ENCODE measurements around the gene BOLL. TPM values are rescaled to one million over a fixed set of nuclear protein-coding genes. Genes with fewer than 3 reads are reported as not detected.

BOLL gene
- total and polyA plus RNA-seq, 5 donors from 2014 or later: 0.06 TPM; not detected in 4

DNA sequence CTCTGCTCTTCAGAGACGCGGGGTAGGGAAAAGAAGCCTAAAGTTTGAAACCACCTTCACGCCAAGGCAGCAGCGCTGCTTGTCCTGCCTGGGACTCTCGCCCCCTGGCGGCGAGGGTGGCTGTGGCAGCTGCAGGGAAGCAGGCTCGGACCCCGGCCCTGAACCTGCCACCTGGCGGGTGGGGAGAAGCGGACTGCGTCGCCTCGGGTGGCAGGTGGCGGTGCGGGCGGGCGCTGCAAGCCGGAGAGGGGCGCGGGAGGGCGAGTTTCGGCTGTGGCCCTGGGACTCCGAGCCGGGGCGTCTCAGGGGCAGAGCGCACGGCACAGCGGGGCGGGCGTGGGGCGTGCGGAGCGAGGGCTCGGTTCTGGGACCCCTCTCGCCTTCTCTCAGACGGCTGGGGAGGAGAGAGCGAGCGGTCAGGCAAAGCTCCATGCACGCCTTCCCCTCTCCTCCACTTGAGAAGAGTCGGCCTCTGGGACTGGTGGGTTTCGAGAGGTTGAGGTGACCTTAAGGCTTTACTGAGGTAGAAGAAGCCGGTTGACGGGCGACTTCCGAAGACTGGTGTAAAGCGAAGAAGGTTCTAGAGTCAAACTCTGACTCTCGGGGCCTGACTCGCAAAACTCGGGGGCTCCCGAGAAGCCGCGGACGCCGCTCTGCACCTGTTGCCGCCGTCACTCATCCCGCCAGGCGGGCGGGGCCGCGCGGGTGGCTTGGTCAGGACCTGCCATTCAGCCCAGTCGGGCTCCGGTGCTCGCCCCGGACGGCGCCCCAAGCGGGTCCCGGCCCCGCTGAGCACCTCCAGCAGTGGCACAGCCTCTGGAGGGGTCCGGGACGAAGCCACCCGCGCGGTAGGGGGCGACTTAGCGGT is 1.1 kb upstream of the BOLL start:
- Histone ChIP-seq H3K9me3 (ENCODE audit: control insufficient read depth in 2 of 2, low read length in 2 of 2) (no peaks in the 10 kb centered on the region), H3K27me3 (ENCODE audit: control insufficient read depth, insufficient read depth, low read length) (peaks cover 5% of the 10 kb centered on the region), H3K4me3 (ENCODE audit: low read depth, low read length) (peak overlapping the region; percentile 69), H3K27ac (ENCODE audit: insufficient read depth, low read length, poor library complexity, severe bottlenecking) (no peak overlapping the region), H3K36me3 (ENCODE audit: control insufficient read depth, insufficient read depth, low read length) (no peaks in the 10 kb centered on the region), H3K4me1 (ENCODE audit: control insufficient read depth, insufficient read depth, low read length, poor library complexity, severe bottlenecking) (peaks cover 14% of the 10 kb centered on the region)
- Mint-ChIP-seq H3K4me3 (peak overlapping the region in 3 of 4 donors; percentile 77 to 90 (median 78)), H3K27ac (peak overlapping the region in 1 of 3 donors; percentile 43), H3K9me3 (no peaks in the 10 kb centered on the region), H3K4me1 (no peaks in the 10 kb centered on the region), H3K36me3 (no peaks in the 10 kb centered on the region), H3K27me3 (peaks cover 47% of the 10 kb centered on the region)
- peak; percentile 35 to 72 (median 54) for DNase-seq
- ATAC-seq (ENCODE audit: low read depth in 2 of 2): peak; percentile 60 to 62

DNA sequence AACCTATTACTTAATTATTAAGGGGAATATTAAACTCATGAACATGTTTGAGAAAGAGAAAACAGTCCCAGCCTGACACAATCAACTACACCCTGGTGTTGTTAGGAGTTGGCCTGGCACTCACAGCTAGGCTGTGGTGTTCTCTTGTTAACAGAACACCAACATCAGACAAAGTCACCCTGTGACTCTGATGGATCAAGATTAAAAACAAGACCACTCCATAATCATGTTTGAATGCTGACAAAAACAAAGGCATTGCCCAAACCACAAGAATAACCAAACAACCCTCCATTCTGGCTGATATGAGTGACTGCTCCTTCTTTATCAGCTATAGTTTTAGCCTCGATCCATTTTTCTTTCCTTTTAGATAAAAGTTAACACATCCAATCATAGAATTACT is 3.0 kb downstream of the BOLL start:
- Histone ChIP-seq H3K36me3 (ENCODE audit: control insufficient read depth, insufficient read depth, low read length) (no peaks in the 10 kb centered on the region), H3K27ac (ENCODE audit: insufficient read depth, low read length, poor library complexity, severe bottlenecking) (no peak overlapping the region), H3K4me1 (ENCODE audit: control insufficient read depth, insufficient read depth, low read length, poor library complexity, severe bottlenecking) (peaks cover 14% of the 10 kb centered on the region), H3K27me3 (ENCODE audit: control insufficient read depth, insufficient read depth, low read length) (peaks cover 2% of the 10 kb centered on the region), H3K4me3 (ENCODE audit: low read depth, low read length) (no peak overlapping the region), H3K9me3 (ENCODE audit: control insufficient read depth in 2 of 2, low read length in 2 of 2) (no peaks in the 10 kb centered on the region)
- Mint-ChIP-seq H3K36me3 (no peaks in the 10 kb centered on the region), H3K9me3 (no peaks in the 10 kb centered on the region), H3K4me3 (no peak overlapping the region), H3K27ac (no peak overlapping the region), H3K4me1 (peaks cover 0 to 5% (median 0%) of the 10 kb centered on the region in 4 donors), H3K27me3 (peaks cover 23% of the 10 kb centered on the region)
- DNase-seq: no peak
- no peak for ATAC-seq (ENCODE audit: low read depth in 2 of 2)

DNA sequence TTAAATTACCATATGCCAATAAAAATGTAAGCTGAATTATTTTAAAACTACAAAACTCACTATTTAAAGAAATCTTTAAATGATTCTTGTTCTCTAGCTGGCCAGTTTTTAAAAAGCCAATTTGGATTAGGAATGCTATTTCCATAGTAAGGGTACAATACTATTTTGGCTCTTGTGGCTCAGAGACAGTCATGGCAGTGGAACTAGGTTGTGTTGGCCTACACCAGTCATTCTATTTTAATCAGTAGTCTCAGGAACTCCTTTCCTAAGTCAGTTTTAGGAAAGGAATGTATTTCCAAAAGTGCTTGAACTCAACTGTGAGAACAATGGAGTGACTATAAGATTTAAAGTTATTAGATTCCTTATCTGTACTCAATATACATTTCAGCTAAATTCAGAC is 5.9 kb downstream of the BOLL start:
- Mint-ChIP-seq H3K27ac (no peak overlapping the region), H3K27me3 (peaks cover 21% of the 10 kb centered on the region), H3K9me3 (no peaks in the 10 kb centered on the region), H3K36me3 (no peaks in the 10 kb centered on the region), H3K4me1 (peaks cover 0 to 5% (median 0%) of the 10 kb centered on the region in 4 donors), H3K4me3 (no peak overlapping the region)
- ATAC-seq (ENCODE audit: low read depth in 2 of 2): no peak
- no peak for DNase-seq
- Histone ChIP-seq H3K4me3 (ENCODE audit: low read depth, low read length) (no peak overlapping the region), H3K27ac (ENCODE audit: insufficient read depth, low read length, poor library complexity, severe bottlenecking) (no peak overlapping the region), H3K9me3 (ENCODE audit: control insufficient read depth in 2 of 2, low read length in 2 of 2) (no peaks in the 10 kb centered on the region), H3K4me1 (ENCODE audit: control insufficient read depth, insufficient read depth, low read length, poor library complexity, severe bottlenecking) (no peaks in the 10 kb centered on the region), H3K36me3 (ENCODE audit: control insufficient read depth, insufficient read depth, low read length) (no peaks in the 10 kb centered on the region), H3K27me3 (ENCODE audit: control insufficient read depth, insufficient read depth, low read length) (peaks cover 8% of the 10 kb centered on the region)

DNA sequence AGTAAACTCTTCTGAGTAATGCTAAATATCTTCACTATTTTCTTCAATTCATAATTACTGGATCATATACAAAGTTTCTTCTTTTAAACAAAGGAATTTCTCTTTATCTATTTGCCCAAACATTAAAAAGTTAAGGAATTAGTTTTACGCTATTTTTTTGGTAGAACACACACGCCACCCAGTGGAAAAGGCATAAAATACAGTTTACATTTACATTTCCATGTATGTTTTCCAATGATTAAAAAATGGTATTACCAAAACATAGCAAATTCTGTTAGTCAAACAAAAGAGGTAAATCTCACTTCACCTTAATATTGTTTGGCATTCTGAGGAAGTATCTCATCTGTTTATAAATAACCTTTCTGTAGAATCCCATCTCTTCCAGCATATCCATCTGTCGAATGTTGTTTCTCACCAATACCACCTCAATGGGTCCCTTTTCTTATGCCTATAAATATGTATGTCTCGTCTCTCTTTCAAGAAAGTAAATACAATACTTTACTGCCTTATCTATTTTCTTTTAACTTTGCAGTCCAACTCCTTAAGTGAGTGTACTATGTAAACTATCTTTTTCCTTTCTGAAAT is 7.2 kb downstream of the BOLL start:
- ATAC-seq (ENCODE audit: low read depth in 2 of 2): no peak
- Histone ChIP-seq H3K27ac (ENCODE audit: insufficient read depth, low read length, poor library complexity, severe bottlenecking) (no peak overlapping the region), H3K9me3 (ENCODE audit: control insufficient read depth in 2 of 2, low read length in 2 of 2) (no peaks in the 10 kb centered on the region), H3K36me3 (ENCODE audit: control insufficient read depth, insufficient read depth, low read length) (no peaks in the 10 kb centered on the region), H3K4me1 (ENCODE audit: control insufficient read depth, insufficient read depth, low read length, poor library complexity, severe bottlenecking) (no peaks in the 10 kb centered on the region), H3K4me3 (ENCODE audit: low read depth, low read length) (no peak overlapping the region), H3K27me3 (ENCODE audit: control insufficient read depth, insufficient read depth, low read length) (peaks cover 8% of the 10 kb centered on the region)
- H3K36me3 Mint-ChIP-seq: no peaks in the 10 kb centered on the region
- DNase-seq: peak; percentile 15 to 52 (median 46)
- H3K27ac Mint-ChIP-seq: no peak overlapping the region
- H3K27me3 Mint-ChIP-seq: peaks cover 11% of the 10 kb centered on the region
- H3K9me3 Mint-ChIP-seq: no peaks in the 10 kb centered on the region
- H3K4me1 Mint-ChIP-seq: peaks cover 0 to 5% (median 0%) of the 10 kb centered on the region in 4 donors
- H3K4me3 Mint-ChIP-seq: no peak overlapping the region

DNA sequence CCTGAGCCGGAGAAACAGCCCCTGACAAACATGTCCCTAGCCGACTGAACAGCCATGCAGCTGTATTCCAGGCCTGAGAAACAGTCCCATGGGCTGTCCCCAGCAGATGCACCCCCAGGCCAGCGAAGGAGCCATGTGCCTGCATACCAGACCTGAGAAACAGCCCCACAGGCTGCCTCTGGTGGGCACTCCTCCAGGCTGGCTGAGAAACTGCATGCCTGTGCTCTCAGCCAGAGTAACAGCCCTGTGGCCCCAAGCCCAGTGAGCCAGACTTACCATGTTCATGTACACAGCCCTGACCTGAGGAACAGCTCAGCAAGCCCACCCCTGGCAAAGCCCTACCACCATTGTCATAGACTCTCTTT is 24.8 kb downstream of the BOLL start:
- no peak overlapping the region for H3K4me3 ChIP-seq (ENCODE audit: low read depth, low read length)
- peaks cover 12% of the 10 kb centered on the region for H3K27me3 ChIP-seq (ENCODE audit: control insufficient read depth, insufficient read depth, low read length)
- Mint-ChIP-seq H3K27me3 (peaks cover 54% of the 10 kb centered on the region), H3K9me3 (peaks cover 3 to 24% (median 8%) of the 10 kb centered on the region in 7 donors), H3K27ac (no peak overlapping the region), H3K4me3 (no peak overlapping the region), H3K4me1 (no peaks in the 10 kb centered on the region), H3K36me3 (no peaks in the 10 kb centered on the region)
- peaks cover 27 to 28% of the 10 kb centered on the region in 2 experiments for H3K9me3 ChIP-seq (ENCODE audit: control insufficient read depth in 2 of 2, low read length in 2 of 2)
- no peaks in the 10 kb centered on the region for H3K4me1 ChIP-seq (ENCODE audit: control insufficient read depth, insufficient read depth, low read length, poor library complexity, severe bottlenecking)
- DNase-seq: no peak
- no peak for ATAC-seq (ENCODE audit: low read depth in 2 of 2)
- H3K27ac ChIP-seq (ENCODE audit: insufficient read depth, low read length, poor library complexity, severe bottlenecking): no peak overlapping the region
- no peaks in the 10 kb centered on the region for H3K36me3 ChIP-seq (ENCODE audit: control insufficient read depth, insufficient read depth, low read length)

DNA sequence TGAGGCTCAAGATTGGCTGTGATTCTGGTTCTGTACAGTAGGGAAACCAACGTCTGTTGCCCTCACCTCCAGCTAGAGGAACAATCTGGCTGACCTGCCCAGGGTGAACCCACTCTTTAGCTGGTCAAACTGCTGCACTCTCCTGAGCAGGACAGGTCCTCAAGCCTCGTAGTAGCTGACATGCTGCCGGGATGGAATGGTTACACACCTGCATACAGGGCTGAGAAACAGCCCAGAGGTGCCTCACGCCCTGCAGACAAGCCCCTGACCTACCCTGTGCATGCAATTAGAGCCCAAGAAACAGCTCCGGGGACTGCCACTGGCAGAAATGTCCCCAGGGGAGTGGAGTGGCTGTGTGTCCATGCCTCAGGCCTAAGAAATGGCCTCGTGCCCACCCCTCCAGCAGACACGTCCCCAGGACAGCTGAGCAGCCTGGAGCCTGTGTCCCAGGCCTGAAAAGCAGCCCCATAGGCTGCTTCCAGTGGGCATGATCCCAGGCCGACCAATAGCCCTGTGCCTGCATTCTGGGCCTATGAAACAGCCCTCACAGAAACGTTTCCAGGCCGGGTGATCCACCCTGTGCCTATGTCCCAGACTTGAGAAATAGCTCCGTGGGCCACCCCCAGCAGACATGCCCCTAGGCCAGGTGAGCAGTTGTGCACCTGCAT is 25.4 kb downstream of the BOLL start:
- Mint-ChIP-seq H3K36me3 (no peaks in the 10 kb centered on the region), H3K9me3 (peaks cover 3 to 25% (median 8%) of the 10 kb centered on the region in 7 donors)

DNA sequence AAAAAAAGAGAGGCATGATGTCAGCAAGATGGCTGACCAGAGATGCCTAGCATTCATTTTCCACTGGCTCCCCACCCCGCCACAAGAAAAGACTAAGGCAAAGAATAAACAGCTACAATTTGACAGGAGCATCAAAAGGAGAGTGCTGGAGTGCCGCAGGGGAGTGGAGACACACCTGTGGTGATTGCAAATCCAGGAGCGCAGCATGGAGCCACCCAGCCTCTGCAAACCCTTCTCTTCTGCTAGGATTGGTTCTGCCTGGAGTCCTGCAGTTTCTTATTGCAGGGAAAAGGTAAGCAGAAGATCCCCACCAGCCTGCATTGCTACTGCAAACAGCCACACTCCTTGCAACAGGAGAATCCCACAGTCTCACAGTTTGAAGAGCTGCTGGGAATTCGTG is 26.1 kb downstream of the BOLL start:
- no peak overlapping the region for H3K27ac Mint-ChIP-seq
- H3K4me3 Mint-ChIP-seq: no peak overlapping the region
- H3K4me1 Mint-ChIP-seq: no peaks in the 10 kb centered on the region
- Histone ChIP-seq H3K36me3 (ENCODE audit: control insufficient read depth, insufficient read depth, low read length) (no peaks in the 10 kb centered on the region), H3K27me3 (ENCODE audit: control insufficient read depth, insufficient read depth, low read length) (peaks cover 5% of the 10 kb centered on the region), H3K9me3 (ENCODE audit: control insufficient read depth in 2 of 2, low read length in 2 of 2) (peaks cover 27 to 28% of the 10 kb centered on the region in 2 experiments), H3K27ac (ENCODE audit: insufficient read depth, low read length, poor library complexity, severe bottlenecking) (no peak overlapping the region), H3K4me3 (ENCODE audit: low read depth, low read length) (no peak overlapping the region), H3K4me1 (ENCODE audit: control insufficient read depth, insufficient read depth, low read length, poor library complexity, severe bottlenecking) (no peaks in the 10 kb centered on the region)
- peaks cover 3 to 27% (median 8%) of the 10 kb centered on the region in 7 donors for H3K9me3 Mint-ChIP-seq
- H3K36me3 Mint-ChIP-seq: no peaks in the 10 kb centered on the region
- H3K27me3 Mint-ChIP-seq: peaks cover 52% of the 10 kb centered on the region
- no peak for DNase-seq
- ATAC-seq (ENCODE audit: low read depth in 2 of 2): no peak

More for the DNA sequence above, 25.4 kb downstream of the BOLL start:
- no peak overlapping the region for H3K4me3 ChIP-seq (ENCODE audit: low read depth, low read length)
- no peaks in the 10 kb centered on the region for H3K4me1 ChIP-seq (ENCODE audit: control insufficient read depth, insufficient read depth, low read length, poor library complexity, severe bottlenecking)
- H3K27ac ChIP-seq (ENCODE audit: insufficient read depth, low read length, poor library complexity, severe bottlenecking): no peak overlapping the region
- H3K4me3 Mint-ChIP-seq: no peak overlapping the region
- peaks cover 27 to 28% of the 10 kb centered on the region in 2 experiments for H3K9me3 ChIP-seq (ENCODE audit: control insufficient read depth in 2 of 2, low read length in 2 of 2)
- no peak overlapping the region for H3K27ac Mint-ChIP-seq
- H3K4me1 Mint-ChIP-seq: no peaks in the 10 kb centered on the region
- H3K27me3 Mint-ChIP-seq: peaks cover 52% of the 10 kb centered on the region
- H3K36me3 ChIP-seq (ENCODE audit: control insufficient read depth, insufficient read depth, low read length): no peaks in the 10 kb centered on the region
- no peak for ATAC-seq (ENCODE audit: low read depth in 2 of 2)
- peaks cover 10% of the 10 kb centered on the region for H3K27me3 ChIP-seq (ENCODE audit: control insufficient read depth, insufficient read depth, low read length)
- no peak for DNase-seq
